GM18505 (cell line): ENCODE results near the gene P2RY12.

Experiments
- ATAC-seq: cut with Tn5 transposase; IDR thresholded peaks from one replicate; pipeline ENCODE4 v1.9.1; 2021; ENCODE audit not compliant: unreplicated experiment
- POLR2A ChIP-seq: IDR thresholded peaks from 4 replicates; pipeline ENCODE4 v1.6.1; 2011; ENCODE audit warnings: borderline replicate concordance; ENCODE audit not compliant: insufficient read depth, insufficient read length; ENCODE audit errors: extremely low read depth

Gene P2RY12

DNA sequence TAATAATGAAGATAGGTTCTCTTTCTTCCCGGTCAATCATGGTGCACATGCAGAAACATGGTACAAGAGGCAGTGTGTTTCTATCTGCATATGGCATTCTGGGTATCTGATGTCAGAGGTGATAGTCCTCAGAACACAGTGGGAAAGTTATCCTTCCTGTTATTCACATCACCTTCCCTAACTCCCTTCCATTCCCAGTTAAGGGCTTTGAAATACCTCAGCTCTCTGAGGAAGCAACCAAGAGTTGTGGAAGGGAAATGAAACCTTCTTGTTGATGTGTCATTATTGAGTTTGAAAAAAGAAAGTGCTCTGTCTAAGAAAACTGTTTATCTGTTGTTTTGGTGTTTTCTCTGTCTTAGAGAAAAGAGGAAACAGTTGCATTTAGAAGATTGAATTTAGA lies 33.3 kb downstream of the P2RY12 start:
- peak; percentile 90 for ATAC-seq
- no peak for TF ChIP-seq POLR2A

- ATAC-seq = no peak
- TF ChIP-seq POLR2A = no peak
Measured at GRCh38 chr3:151350656-151351055, 33.9 kb downstream of the P2RY12 start.

GRCh38 chr3:151347432-151347831 lies 37.1 kb downstream of the P2RY12 start:
- no peak for ATAC-seq
- TF ChIP-seq POLR2A = no peak

DNA sequence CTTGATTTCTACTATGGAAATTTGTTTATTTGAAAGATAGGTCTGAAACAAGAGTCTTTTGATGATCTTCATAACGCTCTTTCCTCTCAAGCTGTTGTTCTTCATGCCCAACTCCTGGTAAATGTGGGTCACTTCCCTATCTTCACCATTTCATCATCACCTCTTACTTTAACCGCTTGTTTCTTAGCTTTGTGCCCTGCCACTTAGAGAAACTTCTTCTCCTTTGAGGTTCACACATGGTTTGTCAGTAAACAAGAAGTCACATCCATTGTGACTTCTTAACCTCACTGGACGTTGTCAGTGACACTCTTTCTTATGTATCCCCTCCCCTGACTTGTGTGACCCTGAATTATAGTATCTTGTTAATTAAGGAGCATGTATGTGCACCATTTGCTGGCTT lies 38.3 kb downstream of the P2RY12 start:
- no peak for ATAC-seq
- TF ChIP-seq POLR2A = no peak

DNA sequence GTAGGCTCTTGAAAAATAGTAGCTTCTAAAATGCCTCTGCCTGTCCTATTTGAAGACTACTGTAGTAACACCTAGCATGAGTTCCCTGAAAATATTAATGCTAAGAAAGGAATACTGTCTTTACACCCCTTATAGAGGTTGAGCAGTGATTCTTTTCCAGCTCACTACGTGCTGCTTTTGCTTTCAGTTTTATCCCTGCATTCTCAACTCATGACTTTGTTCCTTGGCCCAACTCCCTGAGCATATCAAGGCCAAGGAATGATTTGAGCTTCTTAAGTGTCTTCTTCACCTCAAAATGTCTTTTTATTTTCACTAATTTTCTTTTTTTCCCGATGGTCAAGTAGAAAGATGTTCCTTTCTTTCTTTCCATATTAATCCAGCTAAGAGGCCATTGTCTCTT lies 38.7 kb downstream of the P2RY12 start:
- ATAC-seq = no peak
- no peak for TF ChIP-seq POLR2A

GRCh38 chr3:151331696-151332095 lies 52.9 kb downstream of the P2RY12 start:
- no peak for TF ChIP-seq POLR2A
- ATAC-seq = no peak

GRCh38 chr3:151330899-151331298 lies 53.7 kb downstream of the P2RY12 start:
- no peak for TF ChIP-seq POLR2A
- no peak for ATAC-seq

DNA sequence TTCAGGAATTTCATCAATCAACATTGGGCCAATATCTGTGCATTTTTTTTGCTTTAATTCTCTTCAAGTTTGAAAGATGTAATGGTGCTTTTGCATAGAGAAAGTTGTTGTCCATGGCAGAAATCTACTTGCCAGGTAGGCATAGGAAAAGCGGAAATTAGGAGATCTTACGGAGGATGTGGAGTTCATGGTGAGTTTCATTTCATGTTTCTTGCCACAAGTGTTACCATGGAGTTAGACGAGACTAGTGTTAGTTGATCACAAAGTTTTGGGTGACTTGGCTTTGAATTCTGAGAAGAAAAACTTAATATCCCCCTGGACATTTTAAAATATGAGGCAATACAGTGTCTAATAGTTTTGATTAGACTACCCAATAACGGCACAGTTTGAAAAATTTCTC lies 54.2 kb downstream of the P2RY12 start:
- no peak for TF ChIP-seq POLR2A
- ATAC-seq = no peak

GRCh38 chr3:151329363-151329762 lies 55.2 kb downstream of the P2RY12 start, which contains the start of gene P2RY13:
Gene P2RY13, minus strand, starts transcription at chr3:151329549. Its CDS starts 21 bp downstream, at chr3:151329528.
- no peak for ATAC-seq
- no peak for TF ChIP-seq POLR2A

GRCh38 chr3:151328298-151328995 lies 56.1 kb downstream of the P2RY12 start:
- TF ChIP-seq POLR2A = no peak
- no peak for ATAC-seq

DNA sequence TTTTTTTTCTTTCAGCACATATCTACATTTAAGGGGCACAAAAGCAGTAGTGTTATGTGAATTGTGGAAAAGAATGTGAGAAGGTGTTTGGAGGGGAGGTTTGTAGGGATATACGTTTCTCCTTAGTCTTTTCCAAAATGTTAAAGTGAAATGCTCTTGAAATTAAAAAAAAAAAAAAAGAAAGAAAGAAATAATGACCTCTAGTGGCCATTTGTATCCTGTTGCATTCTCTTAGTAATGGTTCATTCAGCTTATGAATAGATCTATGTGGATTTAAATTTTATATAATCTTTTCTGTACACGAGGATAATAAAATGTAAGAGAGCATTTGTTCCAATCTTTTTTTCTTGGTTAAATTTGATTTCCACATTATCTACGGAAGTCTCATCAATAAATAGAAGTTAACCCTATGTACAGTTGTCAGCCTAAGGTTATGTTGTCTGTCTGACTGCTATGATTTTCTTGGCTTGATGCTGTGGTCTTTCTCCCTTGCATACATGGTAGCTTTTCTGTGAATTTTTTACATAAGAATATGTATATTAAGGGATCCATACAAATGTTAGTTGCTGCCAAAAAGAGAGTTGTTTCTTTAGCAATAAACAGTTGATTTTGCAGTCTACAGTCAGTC lies 56.9 kb downstream of the P2RY12 start:
- TF ChIP-seq POLR2A = no peak
- ATAC-seq = no peak

DNA sequence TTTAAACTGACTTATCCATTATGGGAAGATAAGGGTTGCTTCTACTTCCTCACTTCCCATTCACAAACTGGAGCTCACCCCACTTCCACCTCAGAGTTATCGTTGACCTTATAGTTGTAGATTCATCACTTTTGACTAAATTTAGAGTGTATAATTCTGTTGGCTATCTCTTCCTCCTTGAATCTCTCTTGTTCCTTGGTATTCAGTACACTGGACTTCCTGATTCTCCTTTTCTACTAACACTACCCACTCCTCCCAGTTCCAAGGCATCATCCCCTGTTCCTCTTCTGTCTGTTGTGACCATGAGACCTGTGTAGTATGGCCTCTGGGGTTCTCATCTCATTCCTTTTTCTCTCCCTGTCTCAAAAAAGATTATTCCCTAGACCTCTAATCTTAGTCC lies 62.0 kb downstream of the P2RY12 start:
- ATAC-seq = no peak
- TF ChIP-seq POLR2A = no peak

- no peak for ATAC-seq
- no peak for TF ChIP-seq POLR2A
Measured at GRCh38 chr3:151321526-151321925, 63.0 kb downstream of the P2RY12 start.

GRCh38 chr3:151320131-151320530 lies 64.4 kb downstream of the P2RY12 start:
- no peak for ATAC-seq
- TF ChIP-seq POLR2A = no peak
